DMS79 (cell line): Measurements from ENCODE around the gene SV2C.

Experiments used
- DNase-seq: peaks from one replicate; lab custom pipeline; 2025; lab: John Stamatoyannopoulos, UW

Gene SV2C

DNA sequence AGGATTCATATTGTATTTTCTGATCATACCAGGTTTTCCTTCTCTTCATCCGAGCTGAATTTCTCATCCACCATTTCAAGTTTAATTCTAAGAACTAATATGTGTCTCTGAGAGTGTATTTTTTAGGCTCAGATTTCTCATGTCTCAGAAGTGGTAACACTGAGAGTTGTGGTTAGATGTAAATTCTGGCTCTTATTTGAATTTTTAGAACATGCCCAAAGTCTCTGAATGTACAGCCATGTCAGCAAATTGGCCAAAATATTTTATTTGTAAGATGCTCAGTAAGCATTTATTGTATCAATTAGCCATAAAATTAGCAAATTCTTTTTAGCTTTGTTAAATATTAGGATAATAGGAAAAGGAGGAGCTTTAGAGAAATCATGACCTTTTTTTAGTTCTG is 16.6 kb downstream of the SV2C start:
- no peak for DNase-seq

DNA sequence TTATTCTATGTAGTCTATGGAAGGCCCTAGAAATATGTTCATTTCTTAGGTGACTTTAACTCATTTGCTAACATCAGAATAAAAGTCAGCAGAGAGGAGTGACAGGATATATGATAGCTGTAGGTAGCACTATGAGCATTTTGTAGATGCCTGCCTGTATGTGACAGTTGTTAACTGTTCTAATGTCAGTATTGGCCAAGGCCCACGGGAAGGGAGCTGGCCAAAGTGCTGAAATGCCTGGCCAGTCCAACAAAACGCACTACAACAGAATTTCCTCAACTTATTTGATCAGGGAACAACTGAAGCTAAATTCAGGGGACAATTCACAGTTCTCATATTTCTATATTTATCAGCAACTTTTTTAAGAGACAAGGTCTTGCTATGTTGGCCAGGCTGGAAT is 20.8 kb downstream of the SV2C start:
- no peak for DNase-seq

GRCh38 chr5:76106149-76106548 is 23.0 kb downstream of the SV2C start:
- no peak for DNase-seq

- DNase-seq, result no peak
Observed at GRCh38 chr5:76111477-76112174, 28.4 kb downstream of the SV2C start.

- no peak for DNase-seq
Observed at GRCh38 chr5:76113103-76113502, 29.9 kb downstream of the SV2C start.

GRCh38 chr5:76114179-76114851 is 31.1 kb downstream of the SV2C start:
- DNase-seq, result no peak

DNA sequence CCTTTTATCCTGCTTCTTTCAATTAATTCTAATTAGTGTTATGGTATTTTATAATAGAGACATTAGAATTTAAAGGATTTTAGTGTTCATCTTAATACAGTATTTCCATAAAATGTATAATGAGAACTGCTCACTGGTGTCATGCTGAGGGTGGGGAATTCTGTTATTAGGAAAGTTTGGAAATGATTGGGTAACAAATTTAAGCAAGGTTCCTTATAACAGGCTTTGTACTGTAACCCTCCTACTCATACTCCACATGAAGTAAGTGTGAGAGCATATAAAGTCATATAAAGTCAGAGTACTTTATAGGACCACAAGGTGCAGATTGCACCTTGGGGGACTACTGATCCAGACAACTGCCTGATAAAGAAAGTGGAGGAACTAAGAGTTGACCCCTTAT is 42.2 kb downstream of the SV2C start:
- no peak for DNase-seq

- no peak for DNase-seq
Observed at GRCh38 chr5:76125888-76126287, 42.7 kb downstream of the SV2C start.

DNA sequence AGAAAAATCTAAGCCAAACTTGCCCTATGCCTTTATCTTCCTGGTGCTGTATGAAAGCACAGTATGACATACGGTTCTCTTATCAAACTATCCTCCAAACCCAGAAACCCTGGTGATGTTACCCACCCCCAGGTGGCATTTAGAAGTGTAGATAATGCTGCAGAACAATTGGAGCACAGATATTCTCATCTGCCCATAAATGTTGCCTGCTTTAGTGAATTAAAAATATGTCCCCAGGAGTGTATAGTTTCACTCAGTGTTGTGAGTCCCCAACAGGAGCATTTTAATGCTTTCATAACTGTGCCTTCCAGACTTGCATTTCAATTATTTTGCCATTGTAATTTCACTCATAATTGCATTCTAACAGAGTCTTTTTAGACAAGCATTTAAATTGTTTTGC is 50.8 kb downstream of the SV2C start:
- DNase-seq, result no peak

DNA sequence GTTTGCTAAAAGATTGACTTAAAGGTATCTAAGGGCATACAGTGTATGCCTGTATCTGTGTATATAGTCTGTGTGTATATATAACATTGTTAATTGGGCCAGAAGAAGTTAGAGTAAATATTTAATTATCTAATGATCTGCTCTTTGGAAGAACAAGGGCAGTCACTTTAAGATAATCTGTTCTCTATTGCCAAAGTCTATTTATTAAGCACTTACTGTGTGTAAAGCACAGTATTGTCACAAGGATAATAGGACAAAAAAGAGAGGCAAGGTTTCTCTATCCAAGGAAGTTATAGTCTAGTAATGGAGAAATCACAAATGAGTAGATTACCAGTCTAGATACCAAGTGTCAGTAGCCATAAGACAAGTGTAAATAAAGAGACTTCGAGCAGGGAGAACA is 51.5 kb downstream of the SV2C start:
- DNase-seq, result no peak

DNA sequence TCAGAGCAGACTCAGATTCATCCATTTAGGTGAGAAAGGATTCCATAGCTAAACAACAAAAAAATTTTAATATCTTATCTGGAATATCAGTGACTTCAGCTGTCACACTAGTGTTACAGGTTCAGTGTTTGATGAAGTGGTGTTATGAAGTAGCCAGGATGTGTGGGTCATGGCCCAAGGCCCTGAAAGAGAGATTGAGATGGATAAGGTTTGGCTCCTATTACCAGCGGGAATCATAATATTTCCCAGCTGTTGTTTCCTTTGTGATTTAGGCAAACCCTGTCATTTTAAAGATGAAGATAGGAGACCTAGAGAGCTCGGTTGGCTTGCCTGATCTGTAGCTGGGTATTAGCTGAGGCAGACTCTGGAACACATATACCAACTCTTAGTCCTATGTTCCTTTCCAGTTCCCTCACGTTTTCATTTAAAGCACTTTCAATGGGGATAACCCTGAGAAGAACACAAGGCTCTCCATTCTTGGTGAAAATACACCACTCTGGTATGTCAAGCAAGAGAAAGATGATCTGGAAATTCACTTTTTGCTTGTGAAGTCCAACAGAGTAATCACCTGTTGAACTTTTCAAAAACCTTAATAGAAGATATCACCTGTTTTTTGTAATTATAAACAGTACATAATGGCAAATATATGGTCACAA is 54.8 kb downstream of the SV2C start:
- no peak for DNase-seq

DNA sequence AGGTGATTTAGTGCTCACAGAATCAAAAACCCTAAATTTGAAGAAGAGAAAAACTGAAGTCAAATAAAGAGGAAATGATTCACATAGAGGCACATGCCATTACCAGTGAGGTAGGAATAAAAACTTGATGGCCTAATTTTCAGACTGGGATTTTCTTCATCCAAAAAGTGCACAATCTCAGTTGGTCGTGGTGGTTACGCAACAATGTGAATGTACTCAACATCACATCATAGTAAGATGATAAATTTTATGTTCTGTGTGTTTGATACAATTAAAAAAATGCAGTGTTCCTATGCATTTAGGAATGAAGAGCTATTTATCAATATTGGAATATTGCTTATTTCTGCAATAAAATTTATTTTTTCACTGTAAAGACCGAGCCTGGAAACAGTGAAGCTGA is 60.7 kb downstream of the SV2C start:
- DNase-seq, result no peak

- DNase-seq, result no peak
Observed at GRCh38 chr5:76144513-76145274, 61.5 kb downstream of the SV2C start.

GRCh38 chr5:76145945-76146344 is 62.8 kb downstream of the SV2C start:
- DNase-seq, result no peak

GRCh38 chr5:76149636-76150035 is 66.5 kb downstream of the SV2C start:
- no peak for DNase-seq

GRCh38 chr5:76152161-76152560 is 69.0 kb downstream of the SV2C start:
- no peak for DNase-seq

DNA sequence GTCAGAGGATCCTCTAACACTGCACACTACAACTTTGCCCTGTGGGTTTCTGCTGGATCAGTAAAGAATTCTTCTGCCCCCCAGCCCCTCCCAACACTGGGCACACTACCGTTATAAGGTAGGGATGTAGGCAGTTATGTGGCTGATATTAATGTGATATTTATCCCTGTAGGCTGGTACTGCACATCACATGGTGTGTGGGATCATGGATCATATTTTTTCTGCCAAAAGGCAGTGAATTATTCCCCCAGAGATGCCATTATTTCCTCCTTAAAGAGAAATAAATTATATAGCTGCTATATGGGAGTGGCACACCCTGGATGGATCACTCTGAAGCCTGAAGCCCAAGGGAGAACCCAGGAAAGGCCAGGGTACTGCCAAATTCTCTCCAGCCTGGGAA is 69.5 kb downstream of the SV2C start:
- DNase-seq, result no peak

GRCh38 chr5:76153271-76153670 is 70.1 kb downstream of the SV2C start:
- no peak for DNase-seq

DNA sequence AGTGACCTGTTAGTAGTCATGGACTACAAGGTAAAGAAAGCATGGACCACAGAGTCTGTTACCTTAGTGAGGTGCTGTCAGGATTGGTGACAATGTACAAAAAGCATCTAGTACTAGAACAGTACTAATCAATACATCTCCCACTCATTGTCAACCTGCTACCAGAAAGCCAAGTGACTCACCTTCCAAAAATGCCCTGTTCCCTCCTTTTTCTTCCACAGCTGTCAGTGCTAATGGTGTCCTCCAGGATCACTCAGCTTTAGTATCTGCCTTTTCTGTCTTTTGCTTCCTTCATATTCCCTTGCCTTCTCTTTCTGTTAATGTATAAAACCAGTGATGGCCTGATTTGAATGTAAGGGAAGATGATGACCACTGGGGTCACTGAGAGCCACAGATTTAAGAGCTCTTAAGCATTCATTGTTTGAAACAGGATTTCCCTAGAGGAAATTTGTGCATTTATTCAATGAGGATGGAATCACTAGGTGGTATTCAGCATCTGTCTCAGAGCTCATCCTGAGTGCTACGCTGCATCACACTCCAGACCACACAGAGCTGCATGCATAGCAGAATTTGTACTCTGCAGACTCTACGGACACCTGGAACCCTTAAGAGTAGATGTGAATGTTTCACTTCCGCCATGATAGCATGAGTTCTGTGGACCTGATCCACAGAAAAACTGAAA is 71.0 kb downstream of the SV2C start:
- no peak for DNase-seq

GRCh38 chr5:76155536-76155935 is 72.4 kb downstream of the SV2C start:
- no peak for DNase-seq

DNA sequence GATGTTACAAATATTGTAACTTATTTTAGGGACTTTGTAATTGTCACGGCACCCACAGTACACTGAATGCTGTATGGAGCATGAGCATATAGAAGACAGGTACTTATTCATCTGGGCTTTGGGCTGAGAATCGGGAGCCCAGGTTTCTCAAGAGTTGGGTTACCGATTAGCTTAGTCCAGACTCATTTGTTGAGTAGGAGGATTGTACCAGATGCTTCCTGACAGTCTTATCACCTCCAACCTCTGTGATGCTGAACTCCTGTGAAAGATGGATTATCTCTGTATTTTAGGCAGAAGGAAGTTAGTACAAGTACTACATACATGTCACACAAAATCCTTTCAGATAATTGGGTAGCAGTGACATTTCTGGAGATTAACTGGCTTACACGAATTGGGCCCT is 79.2 kb downstream of the SV2C start:
- DNase-seq, result no peak

GRCh38 chr5:76163111-76163628 is 80.0 kb downstream of the SV2C start:
- DNase-seq, result no peak
